Gastrocnemius medialis (tissue), 4 donors: Measurements from ENCODE around the gene SRRM5.

Experiments used
- POLR2A ChIP-seq, 2 donors: fragments of 450-650 bp; IDR thresholded peaks; one replicate each; pipeline ENCODE4 v1.6.1; 2017; ENCODE audit warnings: antibody characterized with exemption in 2 of 2, mild to moderate bottlenecking in 2 of 2, moderate library complexity in 2 of 2
- TF ChIP-seq, protein P1 (sequence below), 5 experiments: fragments of 450-650 bp in 3 of 5; fragments of 200-600 bp in 2 of 5; sonication (generic) in 2 of 5; IDR thresholded peaks in 4 of 5; conservative IDR thresholded peaks in 1 of 5; 1 replicate in 4 of 5; 2 replicates in 1 of 5; pipeline ENCODE4 v1.5.1; 2016 to 2019; ENCODE audit warnings: antibody characterized with exemption in 5 of 5, mild to moderate bottlenecking in 3 of 5, moderate library complexity in 3 of 5

DNA sequence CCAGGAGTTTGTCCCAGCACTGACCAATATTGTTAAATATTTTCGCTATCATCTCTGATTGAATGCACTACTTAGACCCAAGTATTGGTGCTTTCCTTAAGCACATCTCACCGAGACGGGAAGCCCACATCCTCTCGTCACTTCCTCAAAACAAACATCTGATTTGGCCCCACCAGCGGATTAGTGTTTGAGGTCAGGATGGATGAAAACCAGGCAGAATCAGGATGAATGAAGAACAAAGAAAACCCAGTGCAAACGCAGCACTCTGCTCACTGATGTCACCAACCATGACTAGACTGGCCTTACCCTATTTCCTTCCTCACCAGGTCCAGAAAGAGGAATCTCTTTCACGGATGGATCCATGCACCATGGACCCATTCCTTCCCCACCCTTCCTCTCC is 52.1 kb downstream of the SRRM5 start:
- TF ChIP-seq, protein P1, sequence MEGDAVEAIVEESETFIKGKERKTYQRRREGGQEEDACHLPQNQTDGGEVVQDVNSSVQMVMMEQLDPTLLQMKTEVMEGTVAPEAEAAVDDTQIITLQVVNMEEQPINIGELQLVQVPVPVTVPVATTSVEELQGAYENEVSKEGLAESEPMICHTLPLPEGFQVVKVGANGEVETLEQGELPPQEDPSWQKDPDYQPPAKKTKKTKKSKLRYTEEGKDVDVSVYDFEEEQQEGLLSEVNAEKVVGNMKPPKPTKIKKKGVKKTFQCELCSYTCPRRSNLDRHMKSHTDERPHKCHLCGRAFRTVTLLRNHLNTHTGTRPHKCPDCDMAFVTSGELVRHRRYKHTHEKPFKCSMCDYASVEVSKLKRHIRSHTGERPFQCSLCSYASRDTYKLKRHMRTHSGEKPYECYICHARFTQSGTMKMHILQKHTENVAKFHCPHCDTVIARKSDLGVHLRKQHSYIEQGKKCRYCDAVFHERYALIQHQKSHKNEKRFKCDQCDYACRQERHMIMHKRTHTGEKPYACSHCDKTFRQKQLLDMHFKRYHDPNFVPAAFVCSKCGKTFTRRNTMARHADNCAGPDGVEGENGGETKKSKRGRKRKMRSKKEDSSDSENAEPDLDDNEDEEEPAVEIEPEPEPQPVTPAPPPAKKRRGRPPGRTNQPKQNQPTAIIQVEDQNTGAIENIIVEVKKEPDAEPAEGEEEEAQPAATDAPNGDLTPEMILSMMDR (IDR thresholded peaks at IDR 0.05 in 4 of 5, conservative IDR thresholded peaks at IDR 0.05 in 1 of 5), result no peak
- no peak for TF ChIP-seq POLR2A (IDR thresholded peaks at IDR 0.05)
